Measurements from ENCODE around the gene LPXN. TPM values are rescaled to one million over a fixed set of nuclear protein-coding genes. Genes with fewer than 3 reads are reported as not detected.

LPXN gene
- polyA plus RNA-seq (2013, experiment 1 of 2), result 2.4 TPM
- 2.1 TPM for polyA plus RNA-seq (2013, experiment 2 of 2)

- Histone ChIP-seq H3K79me1 (replicated peaks; ENCODE audit: low read length, poor library complexity, severe bottlenecking) (peaks cover 7% of the 10 kb centered on the region), H2BK15ac (ENCODE audit: low read depth, poor library complexity, severe bottlenecking) (no peak within 1 kb of the TSS), H4K91ac (ENCODE audit: low read length) (no peak within 1 kb of the TSS), H2AK5ac (ENCODE audit: low read length, severe bottlenecking) (peak within 1 kb of the TSS; percentile 83), H3K36me3 (ENCODE audit: control insufficient read depth in 1 of 2, insufficient read depth in 2 of 2, low read depth in 1 of 2, low read length in 2 of 2) (peaks cover 0 to 6% of the 10 kb centered on the region in 2 experiments), H2BK12ac (ENCODE audit: low read length in 2 of 2) (peak within 1 kb of the TSS; percentile 10 to 87), H3K14ac (ENCODE audit: low read length in 2 of 2) (no peak within 1 kb of the TSS), H3K18ac (ENCODE audit: low read depth in 1 of 2, low read length in 2 of 2) (peak within 1 kb of the TSS in 1 of 2 experiments; percentile 4), H3K4me1 (ENCODE audit: control insufficient read depth, insufficient read depth, low read depth, low read length) (peaks cover 7% of the 10 kb centered on the region), H2AFZ (ENCODE audit: low read depth, low read length) (no peak within 1 kb of the TSS), H3K4me3 (ENCODE audit: insufficient read depth in 1 of 2, low read depth in 1 of 2, low read length in 2 of 2) (peak within 1 kb of the TSS in 1 of 2 experiments; percentile 85), H2BK120ac (ENCODE audit: low read depth, low read length) (no peak within 1 kb of the TSS), H3K27me3 (ENCODE audit: control insufficient read depth in 1 of 2, insufficient read depth in 1 of 2, low read length in 2 of 2) (no peaks in the 10 kb centered on the region), H4K8ac (ENCODE audit: low read length) (peak within 1 kb of the TSS; percentile 61), H3K4me2 (ENCODE audit: low read length, poor library complexity, severe bottlenecking) (peak within 1 kb of the TSS; percentile 83), H3K23ac (ENCODE audit: low read length in 2 of 2) (no peak within 1 kb of the TSS), H3K4ac (ENCODE audit: low read depth in 1 of 2, low read length in 2 of 2) (peak within 1 kb of the TSS in 1 of 2 experiments; percentile 54), H3K9ac (ENCODE audit: low read length) (peak within 1 kb of the TSS; percentile 99), H3K27ac (ENCODE audit: low read length, poor library complexity, severe bottlenecking) (peak within 1 kb of the TSS; percentile 79), H3K9me3 (ENCODE audit: control insufficient read depth, low read length) (peaks cover 5% of the 10 kb centered on the region), H2BK5ac (ENCODE audit: low read depth, low read length, poor library complexity, severe bottlenecking) (peak within 1 kb of the TSS; percentile 3)
- peak; percentile 18 for DNase-seq
- 94% methylated on average over 6 of the region's 6 CpGs for WGBS
Measured at GRCh38 chr11:58575377-58576020, at the start of gene LPXN. TSS of gene LPXN (minus strand) at chr11:58575856. CDS start at chr11:58575772, 84 bp downstream.

- WGBS, result 97% methylated on average over 4 of the region's 4 CpGs
Measured at GRCh38 chr11:58625086-58625485, 49.4 kb upstream of the LPXN start.

GRCh38 chr11:58622344-58622743 is 46.7 kb upstream of the LPXN start, which contains the start of gene CNTF:
TSS of gene CNTF (plus strand) at chr11:58622665. CDS start at chr11:58622753, 88 bp downstream.
- 87% methylated on average over 2 of the region's 2 CpGs for WGBS

More at GRCh38 chr11:58625086-58625485, 49.4 kb upstream of the LPXN start:
- no peak overlapping the region for H3K4me3 ChIP-seq (ENCODE audit: insufficient read depth in 1 of 2, low read depth in 1 of 2, low read length in 2 of 2)
- H3K14ac ChIP-seq (ENCODE audit: low read length in 2 of 2), result no peak overlapping the region
- H4K91ac ChIP-seq (ENCODE audit: low read length), result no peak overlapping the region
- no peak overlapping the region for H2AFZ ChIP-seq (ENCODE audit: low read depth, low read length)
- H4K8ac ChIP-seq (ENCODE audit: low read length), result peak overlapping the region; percentile 32
- no peak overlapping the region for H2BK5ac ChIP-seq (ENCODE audit: low read depth, low read length, poor library complexity, severe bottlenecking)
- H3K36me3 ChIP-seq (ENCODE audit: control insufficient read depth in 1 of 2, insufficient read depth in 2 of 2, low read depth in 1 of 2, low read length in 2 of 2), result peaks cover 13 to 62% of the 10 kb centered on the region in 2 experiments
- DNase-seq, result no peak
- no peak overlapping the region for H3K4ac ChIP-seq (ENCODE audit: low read depth in 1 of 2, low read length in 2 of 2)
- no peaks in the 10 kb centered on the region for H3K27me3 ChIP-seq (ENCODE audit: control insufficient read depth in 1 of 2, insufficient read depth in 1 of 2, low read length in 2 of 2)
- H3K27ac ChIP-seq (ENCODE audit: low read length, poor library complexity, severe bottlenecking), result peak overlapping the region; percentile 79
- no peak overlapping the region for H3K23ac ChIP-seq (ENCODE audit: low read length in 2 of 2)
- H2BK15ac ChIP-seq (ENCODE audit: low read depth, poor library complexity, severe bottlenecking), result no peak overlapping the region
- H2AK5ac ChIP-seq (ENCODE audit: low read length, severe bottlenecking), result peak overlapping the region; percentile 35
- no peak overlapping the region for H3K18ac ChIP-seq (ENCODE audit: low read depth in 1 of 2, low read length in 2 of 2)
- H3K4me2 ChIP-seq (ENCODE audit: low read length, poor library complexity, severe bottlenecking), result no peak overlapping the region
- H3K4me1 ChIP-seq (ENCODE audit: control insufficient read depth, insufficient read depth, low read depth, low read length), result peaks cover 9% of the 10 kb centered on the region
- no peak overlapping the region for H3K9ac ChIP-seq (ENCODE audit: low read length)
- H3K9me3 ChIP-seq (ENCODE audit: control insufficient read depth, low read length), result no peaks in the 10 kb centered on the region
- peaks cover 12% of the 10 kb centered on the region for H3K79me1 ChIP-seq (replicated peaks; ENCODE audit: low read length, poor library complexity, severe bottlenecking)
- no peak overlapping the region for H2BK12ac ChIP-seq (ENCODE audit: low read length in 2 of 2)
- no peak overlapping the region for H2BK120ac ChIP-seq (ENCODE audit: low read depth, low read length)

GRCh38 chr11:58621586-58622262 is 46.1 kb upstream of the LPXN start:
- no peak overlapping the region for H3K4me2 ChIP-seq (ENCODE audit: low read length, poor library complexity, severe bottlenecking)
- H3K4me3 ChIP-seq (ENCODE audit: insufficient read depth in 1 of 2, low read depth in 1 of 2, low read length in 2 of 2), result no peak overlapping the region
- no peak overlapping the region for H2BK12ac ChIP-seq (ENCODE audit: low read length in 2 of 2)
- H2BK5ac ChIP-seq (ENCODE audit: low read depth, low read length, poor library complexity, severe bottlenecking), result no peak overlapping the region
- H4K8ac ChIP-seq (ENCODE audit: low read length), result no peak overlapping the region
- H3K36me3 ChIP-seq (ENCODE audit: control insufficient read depth in 1 of 2, insufficient read depth in 2 of 2, low read depth in 1 of 2, low read length in 2 of 2), result peaks cover 22 to 92% of the 10 kb centered on the region in 2 experiments
- no peak overlapping the region for H3K4ac ChIP-seq (ENCODE audit: low read depth in 1 of 2, low read length in 2 of 2)
- H3K79me1 ChIP-seq (replicated peaks; ENCODE audit: low read length, poor library complexity, severe bottlenecking), result peaks cover 24% of the 10 kb centered on the region
- H2BK15ac ChIP-seq (ENCODE audit: low read depth, poor library complexity, severe bottlenecking), result no peak overlapping the region
- H3K14ac ChIP-seq (ENCODE audit: low read length in 2 of 2), result no peak overlapping the region
- peak overlapping the region; percentile 7 for H3K9ac ChIP-seq (ENCODE audit: low read length)
- no peak overlapping the region for H2AFZ ChIP-seq (ENCODE audit: low read depth, low read length)
- WGBS, result no CpG with 5 or more reads among the region's 4 CpGs
- H3K9me3 ChIP-seq (ENCODE audit: control insufficient read depth, low read length), result no peaks in the 10 kb centered on the region
- no peak overlapping the region for H3K27ac ChIP-seq (ENCODE audit: low read length, poor library complexity, severe bottlenecking)
- H2BK120ac ChIP-seq (ENCODE audit: low read depth, low read length), result no peak overlapping the region
- H3K27me3 ChIP-seq (ENCODE audit: control insufficient read depth in 1 of 2, insufficient read depth in 1 of 2, low read length in 2 of 2), result no peaks in the 10 kb centered on the region
- no peak overlapping the region for H3K18ac ChIP-seq (ENCODE audit: low read depth in 1 of 2, low read length in 2 of 2)
- no peak overlapping the region for H3K23ac ChIP-seq (ENCODE audit: low read length in 2 of 2)
- H2AK5ac ChIP-seq (ENCODE audit: low read length, severe bottlenecking), result no peak overlapping the region
- H4K91ac ChIP-seq (ENCODE audit: low read length), result no peak overlapping the region
- DNase-seq, result no peak
- H3K4me1 ChIP-seq (ENCODE audit: control insufficient read depth, insufficient read depth, low read depth, low read length), result peaks cover 5% of the 10 kb centered on the region

More at GRCh38 chr11:58622344-58622743, 46.7 kb upstream of the LPXN start, which contains the start of gene CNTF:
- H3K4ac ChIP-seq (ENCODE audit: low read depth in 1 of 2, low read length in 2 of 2), result no peak within 1 kb of the TSS
- H3K9me3 ChIP-seq (ENCODE audit: control insufficient read depth, low read length), result no peaks in the 10 kb centered on the region
- H3K36me3 ChIP-seq (ENCODE audit: control insufficient read depth in 1 of 2, insufficient read depth in 2 of 2, low read depth in 1 of 2, low read length in 2 of 2), result peaks cover 19 to 89% of the 10 kb centered on the region in 2 experiments
- no peak within 1 kb of the TSS for H3K27ac ChIP-seq (ENCODE audit: low read length, poor library complexity, severe bottlenecking)
- H4K8ac ChIP-seq (ENCODE audit: low read length), result no peak within 1 kb of the TSS
- DNase-seq, result peak; percentile 34
- peak within 1 kb of the TSS; percentile 7 for H3K9ac ChIP-seq (ENCODE audit: low read length)
- H3K27me3 ChIP-seq (ENCODE audit: control insufficient read depth in 1 of 2, insufficient read depth in 1 of 2, low read length in 2 of 2), result no peaks in the 10 kb centered on the region
- no peak within 1 kb of the TSS for H2BK15ac ChIP-seq (ENCODE audit: low read depth, poor library complexity, severe bottlenecking)
- no peak within 1 kb of the TSS for H2BK5ac ChIP-seq (ENCODE audit: low read depth, low read length, poor library complexity, severe bottlenecking)
- no peak within 1 kb of the TSS for H3K18ac ChIP-seq (ENCODE audit: low read depth in 1 of 2, low read length in 2 of 2)
- H2BK120ac ChIP-seq (ENCODE audit: low read depth, low read length), result peak within 1 kb of the TSS; percentile 19
- no peak within 1 kb of the TSS for H2AK5ac ChIP-seq (ENCODE audit: low read length, severe bottlenecking)
- no peak within 1 kb of the TSS for H3K23ac ChIP-seq (ENCODE audit: low read length in 2 of 2)
- H3K79me1 ChIP-seq (replicated peaks; ENCODE audit: low read length, poor library complexity, severe bottlenecking), result peaks cover 20% of the 10 kb centered on the region
- no peak within 1 kb of the TSS for H2BK12ac ChIP-seq (ENCODE audit: low read length in 2 of 2)
- no peak within 1 kb of the TSS for H3K4me3 ChIP-seq (ENCODE audit: insufficient read depth in 1 of 2, low read depth in 1 of 2, low read length in 2 of 2)
- no peak within 1 kb of the TSS for H3K4me2 ChIP-seq (ENCODE audit: low read length, poor library complexity, severe bottlenecking)
- no peak within 1 kb of the TSS for H3K14ac ChIP-seq (ENCODE audit: low read length in 2 of 2)
- H3K4me1 ChIP-seq (ENCODE audit: control insufficient read depth, insufficient read depth, low read depth, low read length), result peaks cover 5% of the 10 kb centered on the region
- H4K91ac ChIP-seq (ENCODE audit: low read length), result no peak within 1 kb of the TSS
- no peak within 1 kb of the TSS for H2AFZ ChIP-seq (ENCODE audit: low read depth, low read length)
